SK-N-SH treated with all-trans-retinoic acid at 6 μM for 48 hours (cell line): Measurements from ENCODE around the gene ZNF346.

Experiments used
- ATAC-seq: fragments of 200-7000 bp; cut with Tn5 transposase; 3 replicates; pipeline ENCODE4 v1.9.1; 2020; ENCODE audit warnings: mild to moderate bottlenecking, moderate library complexity
- ARNTL ChIP-seq: fragments of 450-650 bp; formaldehyde crosslinking; IDR thresholded peaks from 2 replicates; pipeline ENCODE4 v1.5.0; 2020; ENCODE audit warnings: low read depth, mild to moderate bottlenecking, moderate library complexity, borderline replicate concordance
- BACH2 ChIP-seq: fragments of 250-450 bp; sonication (Bioruptor Pico); IDR thresholded peaks from 2 replicates; pipeline ENCODE4 v1.9.0; 2021; ENCODE audit warnings: mild to moderate bottlenecking, borderline replicate concordance
- CSDC2 ChIP-seq: fragments of 250-450 bp; sonication (Bioruptor Pico); IDR thresholded peaks from 2 replicates; pipeline ENCODE4 v1.5.0; 2020; ENCODE audit warnings: mild to moderate bottlenecking, moderate library complexity
- ESRRG ChIP-seq: fragments of 250-450 bp; sonication (Bioruptor Pico); IDR thresholded peaks from 2 replicates; pipeline ENCODE4 v1.6.1; 2021; ENCODE audit warnings: mild to moderate bottlenecking
- GLIS3 ChIP-seq: fragments of 250-450 bp; sonication (Bioruptor Pico); IDR thresholded peaks from 2 replicates; pipeline ENCODE4 v1.5.0; 2020; ENCODE audit warnings: mild to moderate bottlenecking, moderate library complexity
- ISL1 ChIP-seq: fragments of 250-450 bp; sonication (Bioruptor Pico); IDR thresholded peaks from 2 replicates; pipeline ENCODE4 v2.1.2; 2022; ENCODE audit warnings: mild to moderate bottlenecking, moderate library complexity
- PPARA ChIP-seq: fragments of 250-450 bp; sonication (Bioruptor Pico); IDR thresholded peaks from 2 replicates; pipeline ENCODE4 v1.5.0; 2020; ENCODE audit warnings: mild to moderate bottlenecking, borderline replicate concordance
- RARB ChIP-seq: fragments of 250-450 bp; sonication (Bioruptor Pico); IDR thresholded peaks from 2 replicates; pipeline ENCODE4 v1.8.0; 2021; ENCODE audit warnings: mild to moderate bottlenecking, moderate library complexity
- SNAI2 ChIP-seq: fragments of 250-450 bp; sonication (Bioruptor Pico); IDR thresholded peaks from 2 replicates; pipeline ENCODE4 v1.5.0; 2020; ENCODE audit warnings: mild to moderate bottlenecking, moderate library complexity
- TCF4 ChIP-seq: fragments of 250-450 bp; sonication (Bioruptor Pico); IDR thresholded peaks from 2 replicates; pipeline ENCODE4 v1.8.0; 2021; ENCODE audit warnings: mild to moderate bottlenecking, moderate library complexity, borderline replicate concordance
- TOX ChIP-seq: fragments of 250-450 bp; sonication (Bioruptor Pico); IDR thresholded peaks from 2 replicates; pipeline ENCODE4 v1.8.0; 2021; ENCODE audit warnings: mild to moderate bottlenecking, moderate library complexity, borderline replicate concordance
- ZC3H10 ChIP-seq: fragments of 250-450 bp; sonication (Bioruptor Pico); IDR thresholded peaks from 2 replicates; pipeline ENCODE4 v1.5.1; 2021; ENCODE audit warnings: mild to moderate bottlenecking, moderate library complexity
- ZFP3 ChIP-seq: fragments of 250-450 bp; sonication (Bioruptor Pico); IDR thresholded peaks from 2 replicates; pipeline ENCODE4 v1.5.0; 2020; ENCODE audit warnings: mild to moderate bottlenecking, moderate library complexity
- ZFP30 ChIP-seq: fragments of 450-650 bp; formaldehyde crosslinking; IDR thresholded peaks from 2 replicates; pipeline ENCODE4 v1.5.0; 2022; ENCODE audit warnings: mild to moderate bottlenecking, moderate library complexity
- ZNF565 ChIP-seq: fragments of 450-650 bp; formaldehyde crosslinking; conservative IDR thresholded peaks from 2 replicates; pipeline ENCODE4 v1.5.0; 2020; ENCODE audit warnings: low read depth, mild to moderate bottlenecking, moderate library complexity
- ZNF70 ChIP-seq: fragments of 450-650 bp; formaldehyde crosslinking; IDR thresholded peaks from 2 replicates; pipeline ENCODE4 v1.5.0; 2020; ENCODE audit warnings: mild to moderate bottlenecking, moderate library complexity
- ZNF8 ChIP-seq: fragments of 450-650 bp; formaldehyde crosslinking; IDR thresholded peaks from 2 replicates; pipeline ENCODE4 v1.5.0; 2020; ENCODE audit warnings: mild to moderate bottlenecking, moderate library complexity
- TF ChIP-seq, protein P1 (sequence below): fragments of 250-450 bp; sonication (Bioruptor Pico); IDR thresholded peaks from 2 replicates; pipeline ENCODE4 v1.5.1; 2021; ENCODE audit warnings: mild to moderate bottlenecking, moderate library complexity
- TF ChIP-seq, protein P2 (sequence below): fragments of 250-450 bp; sonication (Bioruptor Pico); IDR thresholded peaks from 2 replicates; pipeline ENCODE4 v1.8.0; 2021; ENCODE audit warnings: low read depth, mild to moderate bottlenecking, moderate library complexity, borderline replicate concordance
- TF ChIP-seq, protein P3 (sequence below): fragments of 250-450 bp; sonication (Bioruptor Pico); IDR thresholded peaks from 2 replicates; pipeline ENCODE4 v1.8.0; 2020; ENCODE audit warnings: mild to moderate bottlenecking, moderate library complexity, borderline replicate concordance
- TF ChIP-seq, protein P4 (sequence below): fragments of 250-450 bp; sonication (Bioruptor Pico); IDR thresholded peaks from 2 replicates; pipeline ENCODE4 v1.5.1; 2020; ENCODE audit warnings: low read depth, mild to moderate bottlenecking, moderate library complexity

ZNF346 gene

DNA sequence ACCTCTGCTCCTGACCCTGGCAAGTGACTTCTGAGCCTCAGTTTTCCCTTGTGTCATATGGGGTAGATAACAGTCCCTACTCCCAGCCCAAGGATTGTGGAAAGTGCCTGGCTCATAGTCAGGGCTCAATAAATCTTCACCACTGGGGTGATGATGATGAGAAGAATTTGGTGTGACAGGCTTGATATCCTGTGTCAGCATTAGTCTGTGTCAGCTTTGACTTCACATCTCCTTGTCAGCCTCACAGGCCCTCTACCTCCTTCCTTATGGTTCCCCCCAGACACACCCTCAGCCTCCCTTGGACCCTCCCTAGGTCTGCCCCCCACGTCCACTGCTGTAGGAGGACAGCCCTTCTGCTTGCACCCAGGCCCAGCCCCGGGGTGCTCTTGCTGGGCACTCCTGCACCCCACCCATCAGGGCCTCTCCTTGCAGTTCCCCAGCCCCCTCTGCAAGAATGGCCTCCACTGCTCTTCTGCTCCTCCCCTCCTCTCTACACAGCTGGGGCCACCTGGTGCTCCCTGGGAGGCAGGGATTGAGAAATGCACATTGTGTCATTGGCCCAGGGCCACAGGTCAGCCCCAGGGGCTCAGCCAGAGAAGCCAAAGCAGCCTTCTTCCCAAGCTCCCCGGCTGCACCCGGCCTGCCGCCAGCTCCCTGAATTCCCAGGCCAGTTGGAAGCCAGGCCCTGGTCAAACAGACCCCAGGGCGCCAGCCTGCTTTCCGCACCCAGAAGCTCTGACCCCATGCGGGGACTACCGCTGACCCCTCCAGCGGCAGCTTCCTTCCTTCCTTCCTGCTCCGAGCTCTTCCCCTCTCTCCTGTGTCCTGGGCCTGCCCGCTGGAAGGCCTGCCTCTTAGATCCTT, 72.0 kb downstream of the ZNF346 start:
- no peak for TF ChIP-seq ARNTL
- TF ChIP-seq, protein P1, sequence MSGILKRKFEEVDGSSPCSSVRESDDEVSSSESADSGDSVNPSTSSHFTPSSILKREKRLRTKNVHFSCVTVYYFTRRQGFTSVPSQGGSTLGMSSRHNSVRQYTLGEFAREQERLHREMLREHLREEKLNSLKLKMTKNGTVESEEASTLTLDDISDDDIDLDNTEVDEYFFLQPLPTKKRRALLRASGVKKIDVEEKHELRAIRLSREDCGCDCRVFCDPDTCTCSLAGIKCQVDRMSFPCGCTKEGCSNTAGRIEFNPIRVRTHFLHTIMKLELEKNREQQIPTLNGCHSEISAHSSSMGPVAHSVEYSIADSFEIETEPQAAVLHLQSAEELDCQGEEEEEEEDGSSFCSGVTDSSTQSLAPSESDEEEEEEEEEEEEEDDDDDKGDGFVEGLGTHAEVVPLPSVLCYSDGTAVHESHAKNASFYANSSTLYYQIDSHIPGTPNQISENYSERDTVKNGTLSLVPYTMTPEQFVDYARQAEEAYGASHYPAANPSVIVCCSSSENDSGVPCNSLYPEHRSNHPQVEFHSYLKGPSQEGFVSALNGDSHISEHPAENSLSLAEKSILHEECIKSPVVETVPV = no peak
- no peak for TF ChIP-seq BACH2 (CRISPR knock-in tag)
- TF ChIP-seq TCF4 (CRISPR knock-in tag) = no peak
- no peak for TF ChIP-seq CSDC2 (CRISPR knock-in tag)
- no peak for TF ChIP-seq ZNF70 (CRISPR knock-in tag)
- no peak for TF ChIP-seq ZNF565 (CRISPR knock-in tag)
- no peak for TF ChIP-seq TOX
- no peak for TF ChIP-seq GLIS3 (CRISPR knock-in tag)
- TF ChIP-seq, protein P2, sequence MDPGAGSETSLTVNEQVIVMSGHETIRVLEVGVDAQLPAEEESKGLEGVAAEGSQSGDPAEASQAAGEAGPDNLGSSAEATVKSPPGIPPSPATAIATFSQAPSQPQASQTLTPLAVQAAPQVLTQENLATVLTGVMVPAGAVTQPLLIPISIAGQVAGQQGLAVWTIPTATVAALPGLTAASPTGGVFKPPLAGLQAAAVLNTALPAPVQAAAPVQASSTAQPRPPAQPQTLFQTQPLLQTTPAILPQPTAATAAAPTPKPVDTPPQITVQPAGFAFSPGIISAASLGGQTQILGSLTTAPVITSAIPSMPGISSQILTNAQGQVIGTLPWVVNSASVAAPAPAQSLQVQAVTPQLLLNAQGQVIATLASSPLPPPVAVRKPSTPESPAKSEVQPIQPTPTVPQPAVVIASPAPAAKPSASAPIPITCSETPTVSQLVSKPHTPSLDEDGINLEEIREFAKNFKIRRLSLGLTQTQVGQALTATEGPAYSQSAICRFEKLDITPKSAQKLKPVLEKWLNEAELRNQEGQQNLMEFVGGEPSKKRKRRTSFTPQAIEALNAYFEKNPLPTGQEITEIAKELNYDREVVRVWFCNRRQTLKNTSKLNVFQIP (CRISPR knock-in tag) = no peak
- no peak for TF ChIP-seq ZFP30 (CRISPR knock-in tag)
- TF ChIP-seq, protein P3, sequence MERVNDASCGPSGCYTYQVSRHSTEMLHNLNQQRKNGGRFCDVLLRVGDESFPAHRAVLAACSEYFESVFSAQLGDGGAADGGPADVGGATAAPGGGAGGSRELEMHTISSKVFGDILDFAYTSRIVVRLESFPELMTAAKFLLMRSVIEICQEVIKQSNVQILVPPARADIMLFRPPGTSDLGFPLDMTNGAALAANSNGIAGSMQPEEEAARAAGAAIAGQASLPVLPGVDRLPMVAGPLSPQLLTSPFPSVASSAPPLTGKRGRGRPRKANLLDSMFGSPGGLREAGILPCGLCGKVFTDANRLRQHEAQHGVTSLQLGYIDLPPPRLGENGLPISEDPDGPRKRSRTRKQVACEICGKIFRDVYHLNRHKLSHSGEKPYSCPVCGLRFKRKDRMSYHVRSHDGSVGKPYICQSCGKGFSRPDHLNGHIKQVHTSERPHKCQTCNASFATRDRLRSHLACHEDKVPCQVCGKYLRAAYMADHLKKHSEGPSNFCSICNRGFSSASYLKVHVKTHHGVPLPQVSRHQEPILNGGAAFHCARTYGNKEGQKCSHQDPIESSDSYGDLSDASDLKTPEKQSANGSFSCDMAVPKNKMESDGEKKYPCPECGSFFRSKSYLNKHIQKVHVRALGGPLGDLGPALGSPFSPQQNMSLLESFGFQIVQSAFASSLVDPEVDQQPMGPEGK (CRISPR knock-in tag) = no peak
- TF ChIP-seq ESRRG (CRISPR knock-in tag) = no peak
- no peak for ATAC-seq

DNA sequence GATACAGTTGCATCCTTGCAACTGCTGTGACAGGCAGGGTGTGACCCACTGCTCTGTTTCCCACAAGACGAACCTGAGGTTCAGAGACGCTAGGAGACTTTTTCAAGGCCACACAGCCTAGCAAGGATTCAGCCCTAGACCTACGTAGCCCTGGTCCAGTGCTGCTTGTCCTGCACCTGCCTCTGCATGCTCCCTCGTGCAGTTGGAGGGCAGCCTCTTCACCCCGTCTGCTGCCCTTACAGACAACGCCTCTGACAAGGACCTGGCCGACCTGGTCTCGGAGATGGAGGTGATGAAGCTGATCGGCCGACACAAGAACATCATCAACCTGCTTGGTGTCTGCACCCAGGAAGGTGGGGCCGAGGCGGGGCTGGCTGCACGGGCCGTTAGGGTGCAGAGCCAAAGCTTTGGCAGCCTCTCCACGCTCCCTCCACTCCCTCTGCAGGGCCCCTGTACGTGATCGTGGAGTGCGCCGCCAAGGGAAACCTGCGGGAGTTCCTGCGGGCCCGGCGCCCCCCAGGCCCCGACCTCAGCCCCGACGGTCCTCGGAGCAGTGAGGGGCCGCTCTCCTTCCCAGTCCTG, 72.7 kb downstream of the ZNF346 start:
- ATAC-seq = no peak

More for the DNA sequence above, 72.7 kb downstream of the ZNF346 start:
- no peak for TF ChIP-seq ZFP3 (CRISPR knock-in tag)
- no peak for TF ChIP-seq SNAI2 (CRISPR knock-in tag)
- TF ChIP-seq GLIS3 (CRISPR knock-in tag) = no peak
- TF ChIP-seq ESRRG (CRISPR knock-in tag) = no peak
- TF ChIP-seq, protein P3 (CRISPR knock-in tag) = no peak
- no peak for TF ChIP-seq ZNF565 (CRISPR knock-in tag)
- TF ChIP-seq ZNF8 = no peak
- no peak for TF ChIP-seq ZC3H10 (CRISPR knock-in tag)
- no peak for TF ChIP-seq ARNTL
- no peak for TF ChIP-seq CSDC2 (CRISPR knock-in tag)
- no peak for TF ChIP-seq BACH2 (CRISPR knock-in tag)
- no peak for TF ChIP-seq TOX
- no peak for TF ChIP-seq ZFP30 (CRISPR knock-in tag)
- no peak for TF ChIP-seq RARB
- no peak for TF ChIP-seq ISL1 (CRISPR knock-in tag)
- TF ChIP-seq, protein P4, sequence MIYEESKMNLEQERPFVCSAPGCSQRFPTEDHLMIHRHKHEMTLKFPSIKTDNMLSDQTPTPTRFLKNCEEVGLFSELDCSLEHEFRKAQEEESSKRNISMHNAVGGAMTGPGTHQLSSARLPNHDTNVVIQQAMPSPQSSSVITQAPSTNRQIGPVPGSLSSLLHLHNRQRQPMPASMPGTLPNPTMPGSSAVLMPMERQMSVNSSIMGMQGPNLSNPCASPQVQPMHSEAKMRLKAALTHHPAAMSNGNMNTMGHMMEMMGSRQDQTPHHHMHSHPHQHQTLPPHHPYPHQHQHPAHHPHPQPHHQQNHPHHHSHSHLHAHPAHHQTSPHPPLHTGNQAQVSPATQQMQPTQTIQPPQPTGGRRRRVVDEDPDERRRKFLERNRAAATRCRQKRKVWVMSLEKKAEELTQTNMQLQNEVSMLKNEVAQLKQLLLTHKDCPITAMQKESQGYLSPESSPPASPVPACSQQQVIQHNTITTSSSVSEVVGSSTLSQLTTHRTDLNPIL (CRISPR knock-in tag) = no peak
- TF ChIP-seq, protein P1 = no peak
- TF ChIP-seq ZNF70 (CRISPR knock-in tag) = no peak
- no peak for TF ChIP-seq PPARA (CRISPR knock-in tag)
